Measurements from ENCODE around the gene MYBL2.

GRCh38 chr20:43642548-43642947, 24.4 kb upstream of the MYBL2 start:
- TF ChIP-seq MAX (IDR thresholded peaks at IDR 0.05; ENCODE audit: low read depth) (no peak), GABPA (IDR thresholded peaks at IDR 0.05; ENCODE audit: low read depth) (no peak), MXI1 (IDR thresholded peaks at IDR 0.05; ENCODE audit: low read depth, low read length) (no peak), YY1 (IDR thresholded peaks at IDR 0.05; ENCODE audit: low read depth) (no peak), CTCF (IDR thresholded peaks at IDR 0.05) (no peak), IRF3 (IDR thresholded peaks at IDR 0.05; ENCODE audit: low read depth, low read length) (no peak), SIN3A (IDR thresholded peaks at IDR 0.05; ENCODE audit: borderline replicate concordance, low read depth, low read length) (no peak), FOXM1 (IDR thresholded peaks at IDR 0.05; ENCODE audit: low read depth) (no peak), EP300 (IDR thresholded peaks at IDR 0.05; ENCODE audit: borderline replicate concordance in 1 of 2, low read depth in 1 of 2, low read length in 1 of 2) (no peak), EZH2phosphoT487 (IDR thresholded peaks at IDR 0.05; ENCODE audit: borderline replicate concordance, low read depth) (no peak), TEAD4 (IDR thresholded peaks at IDR 0.05; ENCODE audit: borderline replicate concordance, insufficient read depth) (no peak), REST (IDR thresholded peaks at IDR 0.05; ENCODE audit: low read depth, low read length) (no peak)

Data from SK-N-SH (cell line).